ENCODE data around the gene DBX1. TPM values are rescaled to one million over a fixed set of nuclear protein-coding genes. Genes with fewer than 3 reads are reported as not detected.

DBX1 gene
- total RNA-seq, 1 donor from 2014 or later: not detected

DNA sequence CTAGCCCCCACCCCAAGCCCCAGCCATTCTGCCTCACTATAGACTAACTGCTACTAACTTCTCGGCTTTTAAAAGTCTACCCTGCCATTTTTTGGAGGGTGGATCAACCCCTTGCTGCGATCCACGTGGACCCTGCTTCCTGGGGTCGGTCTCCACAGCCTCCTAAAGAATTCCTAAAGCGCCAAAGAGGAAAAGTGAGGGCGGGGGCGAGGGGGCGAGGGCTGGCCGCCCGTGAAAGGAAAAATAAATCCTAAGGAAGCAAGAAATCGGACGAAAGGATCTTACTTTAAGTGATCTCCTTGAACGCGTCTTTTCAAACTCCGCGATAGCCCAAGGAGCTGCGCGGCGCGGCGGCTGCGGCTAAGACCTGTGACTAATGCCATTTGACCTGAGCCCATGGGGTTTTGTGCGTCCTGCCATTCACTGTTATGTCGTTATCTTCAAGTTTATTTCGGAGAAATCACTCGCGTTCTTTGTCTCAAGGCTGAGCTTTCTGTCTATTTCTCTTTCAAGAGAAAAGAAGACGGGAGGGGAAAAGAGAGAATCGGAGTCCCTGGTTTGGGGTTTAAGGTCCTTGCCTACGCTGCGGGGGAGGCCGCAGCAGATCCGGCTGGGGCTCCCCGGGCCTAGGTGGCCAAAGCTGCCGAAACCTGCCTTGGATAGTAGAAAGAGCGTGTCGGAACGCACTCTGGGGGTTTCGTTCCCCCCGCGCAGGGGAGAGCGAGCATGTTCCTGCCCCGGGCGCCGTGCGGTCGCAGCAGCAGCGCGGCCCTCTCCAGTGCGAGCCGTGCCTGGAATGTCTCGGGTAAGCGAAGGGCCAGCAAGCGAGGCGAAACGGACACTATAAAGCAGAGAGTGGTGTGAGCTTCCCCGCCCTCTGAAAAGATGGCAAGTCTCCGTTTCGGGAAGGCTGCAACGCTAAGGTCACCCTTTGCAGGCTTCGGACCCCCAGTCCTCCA is 2.8 kb upstream of the DBX1 start:
- no peak for DNase-seq (ENCODE audit: low spot score)
- intact Hi-C loops (cut with DNase I): no loop called here

- DNase-seq (ENCODE audit: low spot score): no peak
- intact Hi-C loops (cut with DNase I): no loop called here
Measured at GRCh38 chr11:20161923-20162744, 1.9 kb upstream of the DBX1 start.

DNA sequence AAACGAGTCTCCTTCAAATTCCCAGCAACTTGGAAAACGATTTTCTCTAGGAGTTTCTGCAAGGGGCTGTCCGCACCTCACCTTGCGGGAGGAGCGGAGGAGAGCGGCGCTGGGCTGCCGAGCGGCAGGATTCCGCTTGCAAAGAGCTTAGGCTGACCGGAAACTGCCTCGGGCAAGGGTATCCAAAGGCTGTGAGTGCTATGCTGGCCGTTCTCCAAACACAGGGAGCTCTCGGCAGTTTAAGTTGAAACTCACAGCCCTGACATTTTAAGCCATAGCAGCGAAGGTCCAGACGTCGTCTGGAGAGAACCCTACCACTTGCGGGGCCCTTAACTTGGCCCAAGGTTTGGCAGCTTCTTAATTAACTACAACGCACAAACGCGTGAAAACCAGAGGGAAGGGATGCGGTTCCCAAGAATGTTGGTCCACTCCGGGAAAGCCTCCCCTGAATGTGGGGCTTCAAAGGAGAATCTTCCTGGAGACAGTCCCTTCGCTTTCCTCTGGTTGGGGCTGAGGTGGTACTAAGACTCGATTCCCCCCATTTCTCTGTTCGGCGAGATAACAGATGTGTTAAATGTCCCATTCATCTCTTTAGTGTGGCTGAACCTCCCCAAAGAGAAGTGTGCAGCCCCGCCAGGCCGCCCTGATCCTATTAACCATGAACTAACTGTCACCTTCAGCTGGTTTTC is 1.1 kb upstream of the DBX1 start:
- intact Hi-C loops (cut with DNase I): no loop called here
- DNase-seq (ENCODE audit: low spot score): no peak

DNA sequence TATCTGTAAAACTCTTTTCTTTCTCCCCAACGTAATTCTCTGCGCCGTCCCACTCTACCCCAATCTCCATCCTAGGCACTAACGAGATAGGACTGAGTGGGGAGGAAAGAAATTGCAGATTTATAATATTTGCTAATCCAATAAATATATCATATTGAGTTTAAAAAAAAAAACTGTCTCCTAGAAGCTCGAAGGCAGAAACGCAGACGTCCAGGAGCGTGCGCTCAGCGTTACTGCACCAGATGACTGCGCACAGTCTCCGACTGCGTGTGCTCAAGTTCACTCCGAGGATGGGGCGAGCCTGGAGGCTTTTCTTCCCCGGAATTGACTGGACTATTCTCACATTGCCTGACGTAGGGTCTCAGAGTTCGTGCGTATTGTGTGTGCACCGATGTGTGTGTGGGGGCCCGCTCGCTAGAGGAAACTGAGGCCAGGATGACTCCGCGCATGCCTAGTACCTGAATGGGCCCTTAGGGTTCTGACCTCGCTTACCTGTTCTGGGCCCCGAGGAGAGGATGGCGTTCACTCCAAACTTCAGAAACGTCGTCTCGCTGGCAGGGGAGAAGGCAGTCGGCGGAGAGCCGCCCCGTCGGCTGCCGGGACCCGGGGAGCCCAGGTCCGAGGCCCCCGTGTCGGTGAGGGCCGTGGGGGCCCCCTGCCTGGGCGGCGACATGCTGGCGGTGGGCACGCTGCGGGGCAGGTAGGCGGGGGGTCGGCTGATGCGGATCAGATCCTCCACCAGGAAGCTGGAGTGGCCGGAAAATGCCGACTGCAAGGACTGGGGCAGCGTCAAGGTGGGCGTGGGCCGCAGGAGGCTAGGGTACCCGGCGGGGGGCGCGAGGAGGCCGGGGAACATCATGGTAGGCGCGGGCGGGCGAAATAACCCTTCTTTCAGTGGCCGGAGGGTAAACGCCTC is 551 bp downstream of the DBX1 start:
- DNase-seq (ENCODE audit: low spot score): no peak
- intact Hi-C loops (cut with DNase I): no loop called here

- DNase-seq (ENCODE audit: low spot score): no peak
- intact Hi-C loops (cut with DNase I): no loop called here
Measured at GRCh38 chr11:20158597-20159257, 1.5 kb downstream of the DBX1 start.

GRCh38 chr11:20157728-20158127 is 2.5 kb downstream of the DBX1 start:
- no peak for DNase-seq (ENCODE audit: low spot score)
- intact Hi-C loops (cut with DNase I): no loop called here

- intact Hi-C loops (cut with DNase I): no loop called here
- no peak for DNase-seq (ENCODE audit: low spot score)
Measured at GRCh38 chr11:20156876-20157613, 3.2 kb downstream of the DBX1 start.

- intact Hi-C loops (cut with DNase I): no loop called here
Measured at GRCh38 chr11:20156280-20156875, 3.9 kb downstream of the DBX1 start.

DNA sequence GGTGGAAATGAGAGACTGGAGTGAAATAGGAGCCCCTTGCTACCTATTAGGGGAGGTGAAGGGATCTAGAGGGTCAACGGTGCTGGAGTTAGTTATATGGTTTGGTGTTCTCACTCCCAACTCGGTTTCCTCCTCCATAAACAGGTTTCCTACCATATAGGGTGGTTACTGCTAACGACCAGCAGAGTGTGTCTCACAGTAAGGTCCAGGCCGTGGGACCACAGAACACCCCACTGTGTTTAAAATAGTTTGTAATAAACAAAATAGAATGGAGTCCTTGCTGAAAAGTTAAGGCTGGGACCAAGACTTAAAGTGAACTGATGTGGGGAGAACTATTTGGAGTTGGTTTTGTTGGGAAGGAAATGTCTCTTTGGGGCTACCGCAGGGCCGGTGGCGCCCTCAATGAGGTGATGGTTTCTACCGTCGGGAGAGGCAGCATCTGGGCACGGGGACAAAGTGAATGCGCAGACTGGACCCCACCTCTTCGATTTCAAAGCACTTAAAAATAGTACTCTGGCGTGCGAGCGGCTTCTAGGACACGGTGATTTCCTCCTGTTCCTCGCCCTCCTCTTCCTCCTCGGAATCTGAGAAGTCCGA is 4.5 kb downstream of the DBX1 start:
- intact Hi-C loops (cut with DNase I): no loop called here
- DNase-seq (ENCODE audit: low spot score): no peak

More at GRCh38 chr11:20156280-20156875, 3.9 kb downstream of the DBX1 start:
- no peak for DNase-seq (ENCODE audit: low spot score)

DNA sequence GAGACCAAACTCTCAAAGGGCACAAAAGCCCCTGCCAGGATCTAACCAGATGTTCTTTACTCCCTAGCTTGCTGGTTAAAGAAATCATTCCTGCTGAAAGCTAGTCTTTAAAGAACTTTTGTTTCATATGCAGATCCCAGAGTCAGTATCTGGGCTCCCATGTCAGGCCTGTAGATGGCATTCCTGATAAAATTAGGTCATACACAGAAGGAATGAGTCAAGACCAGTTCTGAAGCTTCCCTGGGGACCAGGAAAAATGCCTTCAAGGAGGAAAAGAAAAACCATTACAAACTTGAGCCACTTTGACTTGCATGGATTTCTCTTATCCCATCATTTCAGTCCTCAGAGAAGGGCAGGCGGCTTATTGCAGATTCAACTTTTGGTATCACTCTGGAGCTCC is 5.9 kb downstream of the DBX1 start:
- intact Hi-C loops (cut with DNase I): no loop called here
- DNase-seq (ENCODE audit: low spot score): no peak

GRCh38 chr11:20138707-20139106 is 21.6 kb downstream of the DBX1 start:
- intact Hi-C loops (cut with DNase I): no loop called here
- DNase-seq (ENCODE audit: low spot score): no peak

DNA sequence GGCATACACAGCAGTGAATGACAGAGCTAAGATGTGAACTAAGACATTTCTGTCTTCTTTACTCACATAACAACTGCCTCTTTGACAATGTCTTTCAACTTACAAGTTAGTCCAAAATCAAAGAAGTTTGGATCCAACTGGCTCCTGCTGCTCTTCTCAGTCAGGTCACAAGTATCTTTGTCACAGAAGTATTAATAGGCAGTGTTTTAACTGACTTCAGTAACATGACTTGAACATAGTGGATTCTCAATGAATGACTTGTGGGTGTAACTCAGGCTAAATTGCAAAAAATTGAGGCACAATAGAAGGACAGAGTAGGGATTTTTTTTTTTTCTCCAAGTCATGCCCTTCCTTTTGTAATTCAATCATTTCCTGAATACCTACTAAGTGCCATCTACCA is 22.6 kb downstream of the DBX1 start:
- intact Hi-C loops (cut with DNase I): no loop called here
- no peak for DNase-seq (ENCODE audit: low spot score)

DNA sequence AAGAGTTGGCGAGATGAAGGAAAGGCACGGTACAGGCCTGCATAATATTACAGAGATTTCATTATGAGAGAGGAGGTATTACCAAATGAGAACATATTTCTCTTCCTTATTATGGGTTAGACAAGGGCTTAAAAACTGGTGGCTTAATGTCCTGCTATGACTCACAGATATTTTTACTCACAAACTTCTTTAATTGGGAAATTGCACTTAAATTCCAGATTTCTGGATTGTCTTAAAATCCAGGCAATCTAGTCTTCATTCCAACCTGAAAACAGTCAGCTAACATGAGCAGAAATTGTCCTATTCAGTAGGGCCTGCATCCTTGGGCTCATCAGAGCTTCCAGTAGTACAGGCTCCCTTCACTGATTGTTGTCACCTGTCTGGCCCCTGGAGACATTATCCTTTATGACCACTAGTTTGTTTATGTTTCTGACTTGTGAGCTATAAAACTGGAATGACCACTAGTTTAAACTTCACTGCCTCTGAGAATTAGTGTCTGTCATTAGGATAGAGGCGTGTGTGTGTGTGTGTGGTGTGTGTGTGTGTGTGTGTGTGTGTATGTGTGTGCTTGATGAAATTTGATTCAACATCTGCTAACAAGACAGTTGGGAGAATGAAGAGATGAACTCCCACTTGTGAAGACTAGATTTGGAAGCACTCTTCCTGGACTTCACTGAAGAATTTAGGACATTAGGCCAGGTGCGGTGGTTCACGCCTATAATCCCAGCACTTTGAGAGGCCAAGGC is 25.1 kb downstream of the DBX1 start:
- intact Hi-C loops (cut with DNase I): no loop called here
- DNase-seq (ENCODE audit: low spot score): no peak

DNA sequence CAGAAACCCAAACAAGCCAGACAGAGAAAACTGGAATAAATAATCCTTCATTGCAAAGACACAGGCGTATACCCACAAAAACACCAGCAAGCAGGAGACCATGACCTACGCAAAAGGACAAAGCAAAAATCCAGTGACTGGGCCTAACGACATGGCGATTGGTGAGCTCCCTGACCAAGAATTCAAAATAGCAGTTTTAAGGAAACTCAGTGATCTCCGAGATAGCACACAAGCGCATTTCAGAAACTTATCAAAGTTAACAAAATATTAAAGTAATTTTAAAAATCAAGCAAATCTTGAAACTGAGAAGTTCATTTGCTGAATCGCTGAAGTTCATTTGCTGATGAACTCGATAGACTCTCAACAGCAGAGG is 27.6 kb downstream of the DBX1 start:
- no peak for DNase-seq (ENCODE audit: low spot score)
- intact Hi-C loops (cut with DNase I): loop anchor here (1.0 kb wide), 1 partner anchor 180 kb away; no protein-coding TSS in a partner anchor

- intact Hi-C loops (cut with DNase I): loop anchor here (1.0 kb wide), 1 partner anchor 180 kb away; no protein-coding TSS in a partner anchor
- DNase-seq (ENCODE audit: low spot score): no peak
Measured at GRCh38 chr11:20131788-20132666, 28.2 kb downstream of the DBX1 start.

Data from cardiac septum (tissue), 1 donor.